Activated CD8-positive, alpha-beta memory T cell treated with anti-CD3 and anti-CD28 coated beads, Interleukin-2, amount 50 U/mL, for 1 hour (primary cell): ENCODE measurements around the gene MGMT.

Experiments used
- DNase-seq: peaks from one replicate; pipeline ENCODE4 v3.0.0-alpha.2; 2020; ENCODE audit errors: extremely low read depth

MGMT gene

DNA sequence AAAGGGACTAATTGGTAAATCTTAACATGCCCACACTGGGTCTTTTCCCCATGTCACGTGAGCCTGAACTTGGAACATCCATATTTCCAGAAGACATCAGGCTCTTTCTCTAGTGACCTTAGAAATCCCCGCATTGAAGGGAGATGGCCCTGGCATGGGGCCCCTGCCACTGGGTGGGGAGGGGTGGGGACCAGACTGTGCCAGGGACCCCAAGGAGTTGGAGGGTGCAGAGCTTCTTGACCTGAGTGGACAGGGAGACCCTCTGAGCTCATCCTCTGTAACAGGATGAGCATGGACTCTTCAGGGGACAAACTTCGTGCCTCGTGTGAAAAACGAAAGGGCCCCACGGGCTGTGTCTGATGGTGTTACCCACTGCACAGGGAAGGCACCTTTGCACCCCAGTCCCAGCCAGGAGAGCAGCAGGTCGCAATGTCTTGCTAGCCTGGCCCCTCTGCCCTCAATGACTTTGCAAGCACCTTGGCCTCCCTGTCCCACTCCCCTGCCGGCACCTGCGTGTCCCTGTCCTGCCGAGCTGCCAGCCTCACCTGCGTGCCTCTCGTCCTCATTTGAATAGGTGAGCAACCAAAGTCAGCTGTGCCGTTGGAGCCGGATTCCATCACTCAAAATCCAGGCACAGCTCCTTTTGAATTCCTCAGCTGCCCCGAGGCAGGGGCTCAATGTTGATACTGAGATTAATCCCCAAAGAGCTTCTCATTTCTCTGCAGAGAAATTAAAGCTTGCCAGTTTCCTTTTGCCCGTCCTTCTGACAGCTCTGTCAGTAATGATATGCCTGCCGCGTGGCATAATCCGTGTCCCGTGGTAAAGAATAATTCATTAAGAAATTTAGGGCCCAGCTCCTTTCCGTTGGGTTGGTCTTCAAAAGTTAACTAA, 262.1 kb downstream of the MGMT start:
- no peak for DNase-seq

- DNase-seq = no peak
Measured at GRCh38 chr10:129730272-129730992, 263.4 kb downstream of the MGMT start.

DNA sequence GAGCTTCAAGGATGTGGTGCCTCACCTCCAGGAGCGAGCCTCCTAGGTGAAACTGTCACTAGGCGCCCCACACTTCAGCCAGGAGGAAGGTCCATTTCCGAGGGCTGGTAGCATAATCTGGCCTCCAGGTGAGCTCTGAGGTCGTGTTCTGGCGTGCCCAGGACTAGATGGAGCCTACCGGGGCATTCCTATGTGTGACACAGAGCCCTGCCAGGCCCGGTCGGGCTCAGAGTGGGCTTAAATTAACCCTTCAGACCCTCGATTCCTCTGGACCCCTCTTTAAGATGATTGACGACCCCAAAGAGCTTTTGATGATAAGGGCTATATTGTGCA, 263.9 kb downstream of the MGMT start:
- no peak for DNase-seq

- DNase-seq = no peak
Measured at GRCh38 chr10:129740532-129741279, 273.7 kb downstream of the MGMT start.

GRCh38 chr10:129741280-129741977, 274.4 kb downstream of the MGMT start:
- DNase-seq = no peak

- DNase-seq = no peak
Measured at GRCh38 chr10:129741978-129742741, 275.1 kb downstream of the MGMT start.

- DNase-seq = no peak
Measured at GRCh38 chr10:129742742-129743550, 275.9 kb downstream of the MGMT start.

- no peak for DNase-seq
Measured at GRCh38 chr10:129743738-129744133, 276.7 kb downstream of the MGMT start.

DNA sequence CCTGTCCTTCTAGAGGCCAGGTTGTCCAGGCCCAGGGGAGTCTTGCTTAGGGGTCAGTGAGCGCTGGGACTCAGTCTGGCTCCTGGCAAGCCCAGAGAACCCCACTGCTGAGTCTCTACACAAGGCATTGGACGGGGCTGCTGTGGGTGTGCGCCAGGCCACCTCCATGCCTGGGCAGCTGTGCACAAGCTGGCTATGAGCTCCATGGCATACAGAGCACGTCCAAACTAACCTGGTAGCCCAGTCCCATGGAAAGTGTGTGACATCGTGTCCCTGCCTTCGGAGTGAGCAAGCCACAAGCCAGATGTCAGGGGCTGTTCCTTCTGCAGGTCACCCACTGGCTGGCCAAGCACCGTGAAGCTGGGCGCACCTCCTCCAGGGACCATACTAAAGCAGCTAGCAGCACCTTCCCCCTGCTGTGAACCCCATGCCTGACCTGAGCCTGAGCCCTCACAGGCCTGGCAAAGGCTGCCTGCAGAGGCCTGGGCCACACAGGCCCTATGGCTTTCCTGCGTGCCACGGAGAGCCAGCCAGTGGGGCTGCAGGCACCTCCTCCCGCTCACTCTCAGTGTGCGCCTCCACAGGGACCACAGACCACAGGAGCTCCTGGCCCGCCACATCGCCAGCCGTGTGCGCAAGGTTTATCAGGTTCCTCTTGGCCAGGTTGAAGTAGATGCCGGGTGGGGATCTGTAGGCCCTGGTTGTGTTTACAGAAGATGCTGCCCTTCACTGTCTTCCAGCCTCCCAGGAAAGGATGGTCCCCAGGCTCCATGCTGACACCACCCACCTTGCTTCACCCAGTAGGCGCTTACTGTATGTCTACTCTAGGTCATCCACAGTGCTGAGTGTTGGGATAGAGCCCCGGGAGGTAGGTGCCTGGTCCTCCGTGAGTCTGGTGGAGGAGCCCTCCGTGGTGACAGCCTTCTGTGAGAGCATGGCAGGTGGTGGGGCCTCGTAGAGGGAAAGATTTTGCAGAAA, 277.4 kb downstream of the MGMT start:
- no peak for DNase-seq

DNA sequence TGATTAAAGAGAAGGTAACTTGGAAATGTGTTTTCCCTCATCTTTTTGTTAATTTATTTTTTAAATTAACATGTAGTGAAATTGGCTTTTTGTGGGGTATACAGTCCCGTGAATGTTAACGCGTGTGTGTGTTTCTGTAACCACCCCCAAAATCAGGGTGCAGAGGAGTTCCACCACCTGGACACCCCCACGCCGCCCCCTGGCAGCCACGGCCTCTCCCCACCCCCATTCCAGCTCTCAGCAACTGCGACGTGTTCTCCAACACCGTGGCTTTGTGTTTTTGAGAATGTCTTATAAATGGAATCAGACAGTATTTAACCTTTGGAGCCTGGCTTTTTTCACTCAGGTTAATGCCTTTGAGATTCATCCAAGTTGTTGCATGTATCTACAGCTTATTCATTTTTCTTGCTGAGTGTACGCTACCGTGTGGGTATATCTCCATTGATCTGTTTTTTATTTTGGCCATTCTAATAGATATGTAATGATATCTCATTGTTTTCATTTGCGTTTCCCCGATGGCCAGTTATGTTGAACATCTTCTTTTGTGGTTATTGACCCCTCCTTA, 278.2 kb downstream of the MGMT start:
- DNase-seq = no peak

GRCh38 chr10:129754211-129755050, 287.4 kb downstream of the MGMT start:
- no peak for DNase-seq

DNA sequence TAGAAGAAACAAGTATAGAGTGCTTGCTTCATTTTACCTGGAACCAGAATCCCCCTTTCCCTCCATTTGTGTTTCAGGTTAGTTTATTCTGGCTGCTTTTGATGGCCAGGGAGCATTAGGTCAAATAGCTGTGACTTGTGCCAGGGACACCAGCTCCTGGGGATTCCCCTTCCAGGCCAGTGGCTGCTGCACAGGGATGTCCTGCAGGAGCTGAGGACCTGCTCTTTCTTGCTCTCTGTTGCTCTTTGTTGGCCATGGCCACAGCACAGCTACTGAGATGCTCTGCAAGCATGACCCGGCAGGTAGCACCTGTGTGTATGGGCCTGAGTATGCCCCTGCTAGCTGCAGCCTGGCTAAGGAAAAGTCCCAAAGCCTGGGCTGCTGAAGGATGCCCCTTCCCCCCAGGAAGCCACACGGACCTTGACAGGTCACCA, 288.1 kb downstream of the MGMT start:
- no peak for DNase-seq

- DNase-seq = no peak
Measured at GRCh38 chr10:129755621-129756020, 288.6 kb downstream of the MGMT start.

DNA sequence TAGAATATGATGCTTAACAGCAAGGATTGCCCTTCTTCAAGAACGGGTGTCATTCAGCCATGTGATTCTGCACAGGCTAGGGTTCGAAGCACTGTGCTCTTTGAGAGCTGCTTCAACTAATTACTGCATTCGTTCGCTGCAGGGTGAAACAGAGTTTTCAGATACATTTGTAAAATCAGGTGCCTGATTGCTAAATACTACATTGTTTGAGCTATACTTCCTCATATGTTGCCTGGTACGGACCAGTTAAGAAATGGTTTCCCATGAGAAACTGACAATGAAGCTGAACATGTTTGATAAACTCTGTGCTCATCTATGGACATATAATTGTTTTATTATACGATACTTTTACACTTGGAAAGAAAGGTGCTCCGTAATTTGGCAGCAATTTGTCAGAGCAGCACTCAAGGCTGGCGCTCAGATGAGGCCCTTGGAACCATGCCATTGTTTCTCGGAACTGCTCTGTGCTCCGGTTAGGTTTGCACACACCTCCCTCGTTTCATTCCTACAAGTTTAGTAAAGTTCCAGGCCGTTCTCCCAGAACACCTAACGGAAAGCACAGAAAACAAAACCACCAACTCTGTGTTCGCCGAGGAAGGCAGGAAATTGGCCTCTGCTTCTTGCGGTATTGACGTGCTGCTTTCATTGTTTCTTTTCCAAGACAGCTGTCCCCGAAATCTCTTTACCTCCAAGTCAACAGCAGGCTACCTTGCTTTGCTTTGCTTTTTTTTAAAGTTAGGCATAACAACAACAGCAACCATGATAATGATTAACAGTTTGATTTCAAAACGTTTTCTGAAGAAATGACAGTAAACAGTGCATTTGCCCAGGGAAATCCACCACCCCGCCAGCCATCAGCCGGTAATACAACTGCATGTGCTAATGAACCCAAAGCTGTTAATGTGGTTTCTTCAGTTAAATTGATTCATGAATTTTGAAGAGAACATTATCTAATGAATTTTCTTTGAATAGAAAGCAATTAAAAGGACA, 290.2 kb downstream of the MGMT start:
- DNase-seq = no peak

GRCh38 chr10:129758207-129759021, 291.4 kb downstream of the MGMT start:
- DNase-seq = no peak
